Hematopoietic multipotent progenitor cell treated with erythropoietin and hydrocortisone succinate and interleukin-3 and kit ligand, for 6 days (in vitro differentiated cells): ENCODE results near the gene CRYGA.

Experiments used
- DNase-seq: peaks from one replicate; pipeline ENCODE4 v3.0.0-alpha.2; 2015

CRYGA gene, protein sequence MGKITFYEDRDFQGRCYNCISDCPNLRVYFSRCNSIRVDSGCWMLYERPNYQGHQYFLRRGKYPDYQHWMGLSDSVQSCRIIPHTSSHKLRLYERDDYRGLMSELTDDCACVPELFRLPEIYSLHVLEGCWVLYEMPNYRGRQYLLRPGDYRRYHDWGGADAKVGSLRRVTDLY

DNA sequence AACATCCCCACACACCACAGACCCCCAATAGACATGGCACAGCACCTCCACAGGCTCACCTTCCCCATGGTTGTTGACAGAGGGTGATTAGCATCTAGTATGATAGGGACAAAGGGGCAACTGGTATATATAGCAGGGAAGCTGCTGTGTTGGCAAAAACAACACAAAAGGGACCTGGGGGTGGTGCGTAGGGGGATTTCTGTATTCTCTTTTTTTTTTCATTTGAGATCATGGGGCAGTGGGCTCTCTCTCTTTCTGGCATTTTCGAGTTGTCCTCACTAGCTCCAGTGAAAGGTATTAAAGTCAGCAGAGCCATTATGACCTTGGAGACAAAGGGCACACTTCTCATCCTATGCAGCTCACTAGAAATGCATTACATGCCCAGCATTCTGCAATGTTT is at the start of gene CRYGA:
TSS of gene CRYGA (minus strand) at position 101 of the 400 bp plus-strand sequence. CDS start at position 68, 33 bp downstream.
- no peak for DNase-seq

DNA sequence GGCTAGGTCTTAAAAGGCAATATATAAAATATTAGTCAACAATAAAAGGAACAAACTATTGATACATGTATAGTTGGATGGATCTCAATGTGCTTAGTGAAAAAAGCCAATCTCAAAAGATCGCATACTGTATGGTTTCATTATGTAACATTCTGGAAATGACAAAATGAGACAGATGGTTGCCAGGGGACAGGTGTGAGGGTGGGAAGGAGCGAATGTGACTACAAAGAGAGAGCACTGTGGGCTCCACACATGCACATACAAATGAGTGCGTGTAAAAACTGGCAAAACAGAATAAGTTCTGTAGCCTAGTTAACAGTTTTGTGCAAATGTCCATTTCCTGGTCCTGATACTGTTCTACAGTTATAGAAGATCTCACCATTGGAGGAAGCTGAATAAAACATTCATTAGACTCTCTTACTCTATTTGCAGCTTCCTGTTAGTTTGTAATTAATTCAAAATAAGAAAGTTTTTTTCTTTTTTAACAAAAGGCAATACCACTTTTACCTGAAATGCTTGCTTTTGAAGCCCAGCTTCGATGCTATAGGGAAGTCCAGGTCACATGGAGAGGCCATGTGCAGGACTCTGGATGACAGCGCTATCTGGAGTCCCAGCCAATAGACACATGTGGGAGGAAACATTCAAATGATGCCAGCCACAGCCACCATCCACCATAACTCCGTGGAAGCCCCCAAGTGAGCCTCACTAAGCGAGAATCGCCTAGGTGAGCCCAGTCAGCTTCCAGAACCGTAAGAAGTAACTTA is 47.5 kb upstream of the CRYGA start:
- DNase-seq, result no peak

DNA sequence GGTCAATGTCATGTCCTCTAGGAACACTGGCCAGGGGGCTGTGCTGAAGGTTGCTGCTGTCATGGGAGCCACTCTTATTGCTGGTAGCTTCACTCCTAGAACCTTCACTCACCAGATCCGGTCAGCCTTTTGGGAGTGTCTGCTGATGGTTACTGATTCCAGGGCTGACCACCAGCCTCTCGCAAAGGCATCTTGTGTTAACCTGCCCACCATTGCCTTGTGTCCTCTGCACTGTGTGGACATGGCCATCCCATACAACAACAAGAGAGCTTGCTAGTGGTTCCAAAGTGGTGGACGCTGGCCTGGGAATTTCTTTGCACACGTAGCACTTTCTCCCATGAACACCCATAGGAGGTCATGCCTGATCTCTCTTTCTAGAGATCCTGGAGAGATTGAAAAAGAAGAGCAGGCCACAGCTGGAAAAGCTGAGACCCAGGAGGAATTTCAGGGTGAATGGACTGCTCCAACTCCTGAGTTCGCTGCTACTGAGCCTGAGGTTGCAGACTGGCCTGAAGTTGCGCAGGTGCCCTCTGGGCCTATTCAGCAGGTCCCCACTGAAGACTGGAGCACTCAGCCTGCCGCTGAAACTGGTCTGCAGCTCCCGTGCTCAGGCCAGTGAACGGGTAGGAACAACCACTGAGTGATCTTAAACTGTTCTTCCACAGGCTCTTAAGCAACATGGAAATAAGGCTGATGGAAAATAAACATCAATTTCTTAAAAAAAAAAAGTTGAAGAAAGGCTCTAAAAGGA is 45.1 kb upstream of the CRYGA start:
- DNase-seq, result no peak

DNA sequence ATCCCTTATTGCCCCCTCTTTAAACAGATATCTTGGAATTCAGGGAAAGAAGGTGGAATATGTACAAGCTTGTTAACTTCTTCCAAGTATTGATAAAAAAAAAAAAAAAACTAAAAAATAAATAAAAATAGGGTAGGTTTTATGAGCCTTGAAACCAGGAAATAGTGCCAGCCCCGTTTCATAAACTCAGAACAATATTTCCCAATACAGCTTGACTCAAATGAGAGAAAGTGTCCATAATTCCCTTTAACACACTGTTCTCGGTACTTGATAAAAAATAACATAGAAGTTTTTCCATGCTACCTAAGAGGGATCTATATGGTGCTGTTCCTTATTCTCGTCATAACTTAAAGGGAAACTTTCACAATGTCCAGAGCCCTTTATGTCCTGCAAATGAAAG is 44.4 kb upstream of the CRYGA start:
- DNase-seq, result no peak

DNA sequence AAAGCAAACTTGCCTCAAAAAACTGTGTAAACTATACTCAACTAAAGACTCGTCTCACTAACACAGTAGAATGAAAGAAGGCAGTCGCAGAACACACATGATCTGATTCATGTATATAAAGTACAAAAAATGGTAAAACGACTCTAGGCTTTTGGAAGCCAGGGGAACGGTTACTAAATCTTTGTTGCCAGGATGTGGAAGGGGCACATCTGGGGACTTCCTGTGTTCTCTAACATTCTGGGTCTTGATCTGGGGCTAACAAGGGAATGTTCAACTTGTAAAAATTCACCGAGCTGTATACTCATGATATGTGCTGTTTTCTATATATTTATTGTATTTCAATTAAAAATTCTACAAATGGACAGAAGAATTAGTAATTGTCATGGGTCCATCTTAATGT is 40.8 kb upstream of the CRYGA start:
- DNase-seq, result no peak

DNA sequence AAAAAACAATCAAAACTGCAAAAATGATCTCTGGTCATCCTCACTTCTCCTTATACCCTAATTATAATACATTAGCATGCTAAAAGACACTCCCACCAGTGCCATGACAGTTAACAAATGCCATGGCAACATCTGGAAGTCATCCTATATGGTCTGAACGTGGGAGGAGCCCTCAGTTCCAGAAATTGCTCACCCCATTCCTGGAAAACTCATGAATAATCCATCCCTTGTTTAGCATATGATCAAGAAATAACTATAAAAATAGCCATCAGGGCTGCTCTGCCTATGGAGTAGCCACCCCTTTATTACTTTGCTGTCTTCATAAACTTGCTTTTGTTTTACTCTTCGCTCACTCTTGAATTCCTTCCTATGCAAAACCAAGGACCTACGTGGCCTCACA is 32.1 kb upstream of the CRYGA start:
- DNase-seq, result no peak

DNA sequence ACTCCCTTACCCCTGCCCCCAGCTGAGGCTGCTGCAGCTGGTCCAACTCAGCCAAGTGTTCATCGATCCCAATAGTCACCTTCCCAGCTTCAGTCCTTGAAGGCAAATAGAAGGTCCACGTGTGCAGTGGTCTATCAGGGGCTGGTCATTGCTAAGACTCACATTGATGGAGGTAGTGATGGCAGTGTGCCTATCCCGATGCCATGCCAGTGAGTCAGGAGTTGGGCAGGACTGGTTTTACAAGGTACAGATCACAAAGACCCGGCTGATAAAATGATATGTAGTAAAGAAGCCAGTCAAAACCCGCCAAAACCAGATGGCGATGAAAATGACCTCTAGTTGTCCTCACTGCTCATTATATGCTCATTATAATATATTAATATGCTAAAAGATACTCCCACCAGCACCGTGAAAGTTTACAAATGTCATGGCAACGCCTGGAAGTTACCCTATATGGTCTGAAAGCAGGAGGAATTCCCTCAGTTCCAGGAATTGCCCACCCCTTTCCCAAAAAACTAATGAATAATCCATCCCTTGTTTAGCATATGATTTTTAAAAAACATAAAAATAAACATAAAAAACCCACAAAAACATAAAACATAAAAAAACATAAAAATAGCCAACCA is 29.3 kb upstream of the CRYGA start:
- DNase-seq, result no peak

DNA sequence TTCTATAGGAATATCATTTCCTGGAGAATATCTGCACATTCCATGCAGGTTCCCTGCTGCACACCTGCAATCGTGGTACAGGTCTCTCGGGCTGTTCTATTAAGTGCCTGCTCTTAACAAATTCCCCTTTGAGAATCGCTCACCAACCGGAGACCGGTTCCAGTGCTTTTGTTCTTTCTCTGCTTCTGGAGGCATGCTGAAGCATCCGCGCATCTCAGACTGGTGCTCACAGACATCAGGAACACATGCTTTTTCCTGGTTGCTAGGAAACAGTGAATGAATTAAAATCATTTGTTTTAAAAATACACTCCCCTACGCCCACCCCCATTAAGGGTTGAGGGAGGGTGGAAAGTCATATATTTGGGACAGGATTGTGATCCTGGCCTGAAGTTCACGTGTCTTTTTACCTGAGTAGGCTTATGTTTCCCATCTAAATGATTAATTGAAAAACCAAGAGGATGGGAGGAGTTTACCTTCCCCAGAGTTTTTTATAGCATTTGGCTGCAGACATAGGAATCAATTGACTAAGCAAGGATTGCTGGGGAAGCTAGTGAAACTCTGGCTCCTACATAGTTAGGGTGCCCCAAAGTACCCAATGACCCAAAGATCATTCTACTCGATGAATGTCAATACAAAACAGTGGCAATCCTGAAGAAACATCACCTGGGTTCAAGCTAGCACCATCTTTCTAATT is 26.6 kb upstream of the CRYGA start, which contains the start of gene C2orf80:
TSS of gene C2orf80 (minus strand) at position 221 of the 694 bp plus-strand sequence. CDS start 3,044 bp downstream, outside the sequence.
- no peak for DNase-seq

DNA sequence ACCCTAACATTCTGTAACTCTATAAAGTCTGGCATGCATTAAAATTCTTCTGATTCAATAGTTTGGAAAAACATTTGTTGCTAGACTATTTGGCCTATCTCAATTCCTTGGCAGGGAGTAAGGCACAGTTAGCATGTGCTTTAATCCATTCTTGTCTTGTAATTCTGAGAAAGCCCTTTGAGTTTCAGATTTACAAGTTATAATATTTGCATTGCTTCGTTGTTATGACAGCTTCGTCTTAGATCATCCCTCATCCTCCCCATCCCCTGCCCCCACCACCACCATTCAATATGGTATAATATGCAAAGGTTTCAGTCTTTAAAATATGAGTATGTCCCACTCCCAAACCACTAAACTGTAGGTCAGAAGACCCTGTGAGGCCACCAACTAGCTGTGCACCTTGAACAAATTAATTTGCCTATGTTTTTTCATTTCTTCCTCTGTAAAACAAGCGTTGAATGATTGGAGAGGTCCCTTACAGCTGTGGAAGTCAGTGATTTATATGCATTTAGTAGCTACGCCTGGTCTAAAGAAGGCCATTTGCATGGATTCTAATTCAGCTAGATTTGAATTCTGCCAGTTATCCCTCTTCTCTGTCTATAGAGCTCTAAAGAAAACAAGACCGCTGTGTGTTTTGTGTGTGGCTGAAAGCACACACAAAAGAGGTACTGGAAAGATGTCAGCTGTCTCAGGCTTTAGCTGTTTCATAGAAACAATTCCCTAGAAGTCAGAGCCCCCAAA is 25.9 kb upstream of the CRYGA start:
- no peak for DNase-seq

DNA sequence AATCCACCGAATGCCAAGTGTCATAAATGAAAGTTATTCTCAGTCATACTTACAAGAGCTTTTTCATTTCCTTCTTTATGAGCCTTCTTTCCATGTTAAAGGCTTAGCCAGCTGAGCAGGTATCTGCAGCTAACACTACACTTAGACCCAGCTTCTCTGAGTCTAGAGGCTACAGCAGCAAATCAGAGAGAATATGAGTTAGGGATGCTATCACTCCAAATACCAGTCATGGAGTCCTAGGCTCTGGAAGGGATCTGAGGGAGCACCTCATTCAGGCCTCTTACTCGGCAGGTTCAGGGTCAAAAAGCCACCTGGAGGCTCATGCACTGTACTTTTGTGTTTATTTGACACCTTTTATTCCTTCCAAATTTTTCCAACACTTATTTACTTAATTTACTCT is 23.5 kb upstream of the CRYGA start:
- DNase-seq, result no peak

DNA sequence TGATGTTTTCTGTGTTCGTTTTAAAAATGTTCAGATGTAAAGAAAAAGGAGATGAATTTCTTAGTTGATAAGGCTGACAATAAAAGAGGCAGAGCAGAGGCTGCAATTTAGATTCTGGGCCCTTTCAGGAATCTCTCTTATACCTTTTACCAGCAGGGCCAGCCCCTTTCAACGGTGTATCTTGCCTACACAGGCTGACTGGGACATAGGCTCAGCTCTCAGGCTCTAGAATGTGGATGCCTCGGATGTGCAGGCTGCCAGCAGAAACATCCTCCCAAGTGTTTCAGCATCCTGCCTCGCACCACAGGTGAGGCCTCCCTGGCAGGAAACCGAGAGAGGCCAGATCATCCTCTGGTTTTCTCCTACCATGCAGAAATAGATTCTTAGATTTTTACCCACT is 23.1 kb upstream of the CRYGA start:
- no peak for DNase-seq

DNA sequence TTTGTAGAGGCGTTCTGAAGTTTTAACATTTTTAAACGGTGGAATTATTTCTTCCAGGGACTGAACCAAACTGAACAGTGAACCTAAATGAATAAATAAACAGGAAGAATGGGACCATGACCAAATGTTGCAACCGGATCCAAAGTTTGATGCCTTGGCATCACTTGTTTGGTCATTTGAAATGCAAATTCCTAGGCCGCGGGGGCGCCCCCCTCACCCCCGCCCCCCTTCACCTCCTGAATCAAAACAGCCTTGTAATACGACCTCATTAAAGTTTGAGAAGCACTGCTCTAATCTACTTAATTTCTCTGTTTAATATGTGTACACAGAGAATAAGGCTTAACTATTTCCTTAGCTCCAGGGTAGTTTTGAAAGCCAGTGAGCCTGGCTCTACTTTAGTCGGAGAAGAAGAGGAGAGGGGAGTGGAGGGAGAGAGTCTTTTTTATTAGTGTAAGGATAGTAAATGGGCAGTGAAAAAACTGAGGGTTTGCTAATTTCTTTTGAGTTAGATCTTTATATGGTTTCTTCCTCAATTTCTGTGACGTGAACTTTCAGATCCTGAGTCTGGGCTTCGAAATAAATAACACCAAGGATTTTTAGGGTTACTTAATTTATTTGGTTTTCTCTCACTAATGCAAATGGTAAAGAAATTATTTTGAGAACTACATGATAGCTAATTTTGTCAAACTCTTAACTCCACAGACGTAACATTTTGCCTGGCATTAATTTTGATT is 20.8 kb upstream of the CRYGA start:
- DNase-seq, result no peak

DNA sequence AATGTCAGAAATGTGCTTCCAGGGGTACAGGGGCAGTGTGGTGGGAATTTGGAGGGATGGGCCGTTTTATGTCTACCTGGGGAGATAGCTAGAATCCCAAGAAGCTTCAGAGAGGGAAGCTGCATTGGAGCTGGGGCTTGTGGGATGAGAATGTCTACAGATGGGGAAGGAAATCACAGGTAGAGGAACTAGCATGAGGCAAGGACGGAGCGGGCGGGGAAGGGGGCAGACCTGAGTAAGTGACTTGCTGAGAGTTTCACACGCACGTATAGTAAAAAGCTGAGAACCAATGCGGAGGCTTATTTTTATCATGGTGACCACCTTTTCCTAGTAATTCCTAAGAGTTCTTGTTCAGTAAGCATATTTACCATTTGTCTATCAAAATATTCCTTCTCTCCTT is 20.1 kb upstream of the CRYGA start:
- no peak for DNase-seq

DNA sequence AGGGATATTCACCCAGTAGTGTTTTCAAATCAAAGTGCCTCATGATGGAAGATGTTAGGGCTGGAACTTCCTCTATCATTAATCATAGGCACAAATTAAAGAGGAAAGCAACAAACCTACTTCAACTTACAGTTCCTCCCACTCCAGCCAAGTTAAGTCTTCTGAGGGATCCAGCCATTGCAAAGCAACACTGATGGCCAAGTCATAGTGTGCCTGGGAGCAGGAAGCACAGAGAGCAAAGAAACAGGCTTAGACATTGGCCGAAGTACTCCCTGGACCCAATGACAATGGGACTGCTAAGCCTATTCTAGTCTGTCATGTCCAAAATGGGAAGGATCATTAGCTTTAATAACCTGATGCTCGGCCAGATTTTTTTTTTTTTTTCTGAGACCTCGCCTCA is 19.4 kb upstream of the CRYGA start:
- no peak for DNase-seq

DNA sequence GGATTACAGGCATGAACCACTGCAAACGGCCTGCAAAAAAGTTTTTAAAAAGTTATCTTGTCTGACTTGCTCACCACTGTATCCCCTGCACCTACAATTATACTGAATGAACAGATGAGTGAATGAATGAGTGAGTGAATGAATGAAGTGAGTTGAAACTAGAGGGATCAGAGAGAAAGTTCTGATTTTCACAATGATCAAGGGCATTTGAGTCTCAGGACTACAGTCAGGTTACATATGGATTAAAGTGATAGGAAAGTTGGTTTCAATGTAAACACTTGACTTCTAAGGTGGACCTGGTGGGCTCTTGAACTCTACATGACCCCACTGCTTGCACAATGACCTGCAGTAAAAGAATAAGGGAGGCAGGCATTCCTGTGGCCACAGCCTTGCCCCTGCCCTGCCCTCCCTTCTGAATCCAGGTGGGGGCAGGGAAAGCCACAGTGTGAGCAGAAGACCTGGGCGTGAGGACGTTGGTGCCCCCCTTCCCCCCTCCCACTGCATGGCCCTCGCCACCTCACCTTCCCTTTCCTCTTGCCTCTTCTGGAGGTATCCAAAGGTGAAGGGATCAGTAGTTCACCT is 15.7 kb upstream of the CRYGA start:
- no peak for DNase-seq

DNA sequence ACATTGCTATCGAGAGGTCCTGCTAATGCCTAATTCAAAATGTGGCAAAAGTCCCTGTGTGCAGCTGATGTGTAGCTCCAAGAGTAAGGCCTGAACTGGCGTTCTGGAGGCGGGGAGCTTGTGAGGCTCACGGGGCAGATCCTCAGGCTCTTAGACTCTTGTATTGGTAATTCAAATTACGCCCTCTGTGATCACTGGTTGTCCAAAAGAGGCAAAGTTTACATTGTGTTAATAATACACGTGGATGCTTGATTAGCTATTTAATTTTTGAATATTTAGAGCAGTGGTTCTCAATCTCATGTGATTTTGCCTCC is 12.4 kb upstream of the CRYGA start:
- no peak for DNase-seq

DNA sequence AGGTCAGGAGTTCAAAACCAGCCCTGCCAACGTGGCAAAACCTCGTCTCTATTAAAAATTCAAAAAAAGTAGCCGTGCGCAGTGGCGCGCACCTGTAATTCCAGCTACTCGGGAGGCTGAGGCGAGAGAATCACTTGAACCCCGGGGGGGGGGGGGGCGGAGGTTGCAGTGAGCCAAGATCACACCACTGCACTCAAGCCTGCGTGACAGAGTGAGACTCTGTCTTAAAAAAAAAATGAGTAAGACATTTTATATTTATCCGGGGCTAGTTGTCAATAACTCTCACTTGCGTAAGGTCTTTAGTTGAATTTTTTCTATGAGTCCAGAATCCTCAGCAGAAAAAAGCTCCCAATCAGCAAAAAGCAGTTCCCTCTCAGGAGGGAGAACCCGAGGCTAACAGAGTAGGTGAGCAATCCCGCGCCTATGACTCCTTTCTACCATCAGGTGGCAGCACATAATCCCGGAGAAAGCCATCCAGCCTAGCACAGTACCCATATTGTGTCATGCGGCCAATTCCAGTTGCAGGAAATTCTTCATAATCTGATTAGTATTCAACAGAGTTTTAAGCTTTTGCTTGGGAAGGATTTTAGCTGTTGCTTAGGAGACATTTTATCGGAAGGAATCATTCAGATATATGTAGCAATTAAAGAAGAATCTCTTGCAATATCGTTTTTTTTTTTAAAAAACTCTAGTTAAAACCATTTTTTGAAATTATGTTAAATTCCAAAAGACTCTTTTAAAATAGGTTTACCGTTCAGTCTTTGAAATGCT is 11.9 kb upstream of the CRYGA start:
- DNase-seq, result peak; percentile 92

DNA sequence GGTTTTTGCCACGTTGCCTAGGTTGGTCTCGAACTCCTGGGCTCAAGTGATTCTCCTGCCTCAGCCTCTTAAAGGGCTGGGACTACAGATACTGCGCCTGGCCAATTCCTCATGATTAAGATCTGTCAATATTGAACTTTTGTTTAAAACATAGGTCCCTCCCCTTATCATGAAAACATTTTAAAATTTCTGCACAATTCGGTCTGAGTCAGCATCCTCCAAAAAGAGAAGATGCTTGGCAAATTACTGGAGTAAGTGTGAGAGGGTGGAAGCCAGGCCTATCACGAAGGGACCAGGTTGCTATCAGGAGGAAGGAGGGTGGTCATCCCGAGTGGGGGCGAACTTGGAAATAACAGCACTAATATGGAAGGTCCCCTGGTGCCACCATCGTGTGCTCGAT is 10.8 kb upstream of the CRYGA start:
- DNase-seq, result no peak

DNA sequence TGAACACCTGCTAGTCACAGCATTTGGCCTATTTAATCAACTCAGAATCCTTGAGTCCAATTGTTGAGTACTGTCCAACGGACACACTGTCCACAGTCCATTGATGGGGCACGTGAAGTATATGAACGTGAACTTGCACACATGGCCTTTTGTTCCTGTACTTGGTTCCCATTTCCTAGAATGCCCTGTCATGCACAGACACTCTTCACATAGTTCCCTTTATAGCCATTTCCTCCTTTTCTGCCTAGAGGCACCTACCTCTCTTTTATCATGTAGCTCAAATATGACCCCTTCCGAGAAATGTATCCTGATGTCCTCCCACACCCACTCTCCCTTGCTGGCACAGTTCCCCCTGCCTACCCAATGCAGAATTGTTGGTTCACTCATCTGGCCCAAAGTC is 8.7 kb upstream of the CRYGA start:
- DNase-seq, result peak; percentile 63
